Activated naive CD8-positive, alpha-beta T cell treated with anti-CD3 and anti-CD28 coated beads for 36 hours (primary cell): ENCODE measurements around the gene ZNF700. TPM values are rescaled to one million over a fixed set of nuclear protein-coding genes. Genes with fewer than 3 reads are reported as not detected.

ENCODE experiments used
- DNase-seq: peaks from one replicate; pipeline ENCODE4 v3.0.0; 2021
- H3K27ac Mint-ChIP-seq: one replicate; pipeline ENCODE4 v1.8.0; 2022; ENCODE audit warnings: mild to moderate bottlenecking, moderate library complexity, mixed read lengths
- H3K27me3 Mint-ChIP-seq: one replicate; pipeline ENCODE4 v1.8.0; 2022; ENCODE audit warnings: mild to moderate bottlenecking, mixed read lengths
- H3K36me3 Mint-ChIP-seq: one replicate; pipeline ENCODE4 v1.8.0; 2021; ENCODE audit warnings: mild to moderate bottlenecking, mixed read lengths
- H3K4me1 Mint-ChIP-seq: one replicate; pipeline ENCODE4 v1.8.0; 2021; ENCODE audit warnings: mixed read lengths
- H3K4me3 Mint-ChIP-seq: one replicate; pipeline ENCODE4 v1.8.0; 2022; ENCODE audit warnings: mild to moderate bottlenecking, moderate library complexity, mixed read lengths
- H3K9me3 Mint-ChIP-seq: one replicate; pipeline ENCODE4 v1.8.0; 2022; ENCODE audit warnings: mixed read lengths
- total RNA-seq, 2 experiments: library from RNA; stranded (reverse); gene quantifications; one replicate each; pipeline ENCODE4 v1.2.3, GENCODE V29; 2021

Gene ZNF700
- total RNA-seq, 2 experiments from 2014 or later: 10.2 to 11.3 TPM

DNA sequence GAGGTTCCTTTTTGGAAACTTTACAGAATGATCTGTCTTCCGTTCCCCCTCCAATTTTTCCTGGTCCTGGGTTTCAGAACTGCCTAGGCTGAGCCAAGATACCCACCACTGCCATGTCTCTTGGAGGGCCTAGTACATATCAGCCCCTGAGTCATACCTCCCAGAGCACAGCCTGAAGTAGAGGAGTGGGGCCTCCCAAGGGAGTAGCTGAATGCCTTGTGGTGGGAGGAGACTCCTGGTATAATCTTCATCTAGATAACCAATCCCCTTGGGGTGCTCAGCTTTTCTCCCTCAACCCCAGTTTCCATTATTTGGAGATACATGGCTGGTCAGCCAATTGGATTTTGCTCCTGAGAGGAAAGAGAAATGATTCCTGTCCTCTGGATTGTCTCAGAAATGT lies 70.3 kb downstream of the ZNF700 start:
- peaks cover 40% of the 10 kb centered on the region for H3K36me3 Mint-ChIP-seq
- H3K4me1 Mint-ChIP-seq: peaks cover 48% of the 10 kb centered on the region
- H3K27ac Mint-ChIP-seq: no peak overlapping the region
- no peaks in the 10 kb centered on the region for H3K9me3 Mint-ChIP-seq
- H3K27me3 Mint-ChIP-seq: no peaks in the 10 kb centered on the region
- no peak overlapping the region for H3K4me3 Mint-ChIP-seq
- no peak for DNase-seq

Other genes starting within 250 kb of the ZNF700 start
- gene ZNF823, start 186.2 kb upstream of the ZNF700 start, total RNA-seq: 1 to 10 TPM; 2.2 to 3.6 TPM
- 1 to 10 TPM; 4.0 to 4.1 TPM for gene ZNF441, start 158.1 kb upstream of the ZNF700 start, total RNA-seq
- gene ZNF491, start 126.6 kb upstream of the ZNF700 start, total RNA-seq: under 1 TPM; 0.56 to 0.87 TPM
- 1 to 10 TPM; 6.3 to 8.3 TPM for gene ZNF440, start 110.8 kb upstream of the ZNF700 start, total RNA-seq
- 1 to 10 TPM; 6.0 to 6.4 TPM for gene ZNF439, start 76.4 kb upstream of the ZNF700 start, total RNA-seq
- 1 to 10 TPM; 2.8 to 3.8 TPM for gene ZNF69, start 37.3 kb upstream of the ZNF700 start, total RNA-seq
- under 1 TPM; 0.85 to 0.96 TPM for gene ZNF763, start 39.9 kb downstream of the ZNF700 start, total RNA-seq
- 1 to 10 TPM; 2.2 to 2.3 TPM for gene ZNF433, start 110.6 kb downstream of the ZNF700 start, total RNA-seq
- gene ZNF878, start 127.9 kb downstream of the ZNF700 start, total RNA-seq: 1 to 10 TPM; 1.1 TPM
- 1 to 10 TPM; 4.0 to 4.8 TPM for gene ZNF844, start 139.6 kb downstream of the ZNF700 start, total RNA-seq
- 1 to 10 TPM in 1 of 2 experiments, under 1 TPM in 1; 0.74 to 2.6 TPM for gene ZNF20, start 215.2 kb downstream of the ZNF700 start, total RNA-seq
- 1 to 10 TPM; 3.9 to 4.0 TPM for gene ZNF625, start 231.6 kb downstream of the ZNF700 start, total RNA-seq
- gene ZNF136, start 238.0 kb downstream of the ZNF700 start, total RNA-seq: 10 to 100 TPM; 11.6 to 12.9 TPM